HepG2 (cell line): ENCODE measurements around the gene RANBP3. TPM values are rescaled to one million over a fixed set of nuclear protein-coding genes. Genes with fewer than 3 reads are reported as not detected.

Experiments used
- ARID4A ChIP-seq: sonication (generic); formaldehyde crosslinking; IDR thresholded peaks from 2 replicates; pipeline ENCODE4 v1.5.0; 2020; ENCODE audit warnings: mild to moderate bottlenecking, missing genetic modification reagents, borderline replicate concordance
- ARNT ChIP-seq: fragments of 450-650 bp; IDR thresholded peaks from 2 replicates; pipeline ENCODE4 v1.6.1; 2017
- CSRNP2 ChIP-seq: sonication (generic); formaldehyde crosslinking; conservative IDR thresholded peaks from 2 replicates; pipeline ENCODE4 v1.8.0; 2022; ENCODE audit warnings: low read depth, missing genetic modification reagents
- HNRNPL ChIP-seq: fragments of 200-400 bp; formaldehyde crosslinking; IDR thresholded peaks from 2 replicates; pipeline ENCODE4 v1.6.1; 2017; ENCODE audit warnings: mild to moderate bottlenecking, low read depth, low read length
- NBN ChIP-seq: fragments of 450-650 bp; conservative IDR thresholded peaks from 2 replicates; pipeline ENCODE4 v1.6.1; 2017
- NFYC ChIP-seq: IDR thresholded peaks from 2 replicates; pipeline ENCODE4 v1.6.1; 2016; ENCODE audit warnings: missing genetic modification reagents, missing compliant biosample characterization
- PBX3 ChIP-seq: sonication (generic); formaldehyde crosslinking; IDR thresholded peaks from 2 replicates; pipeline ENCODE4 v1.8.1; 2023; ENCODE audit warnings: missing genetic modification reagents, inconsistent platforms, borderline replicate concordance
- POLR2G ChIP-seq: fragments of 200-400 bp; formaldehyde crosslinking; IDR thresholded peaks from 2 replicates; pipeline ENCODE4 v1.6.1; 2018; ENCODE audit warnings: mild to moderate bottlenecking, low read depth, low read length, moderate library complexity
- SMAD9 ChIP-seq: sonication (generic); formaldehyde crosslinking; IDR thresholded peaks from 2 replicates; pipeline ENCODE4 v1.5.1; 2020; ENCODE audit warnings: mild to moderate bottlenecking, missing genetic modification reagents
- SMARCE1 ChIP-seq: fragments of 450-650 bp; IDR thresholded peaks from 2 replicates; pipeline ENCODE4 v1.6.1; 2017; ENCODE audit warnings: borderline replicate concordance
- THRA ChIP-seq: sonication (generic); formaldehyde crosslinking; IDR thresholded peaks from 2 replicates; pipeline ENCODE4 v1.4.0; 2020; ENCODE audit warnings: missing genetic modification reagents, borderline replicate concordance
- ZFP36 ChIP-seq: fragments of 150-350 bp; IDR thresholded peaks from 2 replicates; pipeline ENCODE4 v1.6.1; 2018; ENCODE audit warnings: borderline replicate concordance, low read length, low read depth; ENCODE audit not compliant: partially characterized antibody
- ZNF317 ChIP-seq: sonication (generic); formaldehyde crosslinking; IDR thresholded peaks from 2 replicates; pipeline ENCODE4 v1.5.0; 2020; ENCODE audit warnings: mild to moderate bottlenecking, missing genetic modification reagents
- ZNF530 ChIP-seq: sonication (generic); formaldehyde crosslinking; IDR thresholded peaks from 2 replicates; pipeline ENCODE4 v1.5.0; 2020; ENCODE audit warnings: low read depth, mild to moderate bottlenecking, missing genetic modification reagents
- ZNF570 ChIP-seq: sonication (generic); formaldehyde crosslinking; IDR thresholded peaks from 2 replicates; pipeline ENCODE4 v1.4.0; 2020; ENCODE audit warnings: mild to moderate bottlenecking, missing genetic modification reagents, borderline replicate concordance
- ZNF710 ChIP-seq: sonication (generic); formaldehyde crosslinking; IDR thresholded peaks from 2 replicates; pipeline ENCODE4 v1.5.0; 2020; ENCODE audit warnings: mild to moderate bottlenecking, missing genetic modification reagents, borderline replicate concordance
- ZNF850 ChIP-seq: sonication (generic); formaldehyde crosslinking; conservative IDR thresholded peaks from 2 replicates; pipeline ENCODE4 v1.9.0; 2021; ENCODE audit warnings: mild to moderate bottlenecking, missing genetic modification reagents
- polyA plus RNA-seq, 8 experiments: library from polyadenylated mRNA; depleted of rRNA in 3 of 8; stranded (reverse) in 7 of 8; unstranded in 1 of 8; fragments of >200 nt; fragmentation: Illumina TruSeq in 4 of 8; extraction: Trizol in 4 of 8; gene quantifications; 2 replicates each; pipeline versions ENCODE4 v1.2.1 to v1.2.3, GENCODE V29; 2011 to 2016; ENCODE audit warnings: low read depth in 4 of 8, missing spikeins in 1 of 8, mixed read lengths in 1 of 8; ENCODE audit not compliant: insufficient read depth in 1 of 8
- total RNA-seq, 5 experiments: library from RNA; depleted of rRNA; stranded (reverse); fragments of >200 nt; fragmentation: Illumina TruSeq; extraction: Trizol; gene quantifications; 2 replicates each; pipeline ENCODE4 v1.2.3, GENCODE V29; 2016; ENCODE audit warnings: low read depth in 1 of 5

RANBP3 gene
- total and polyA plus RNA-seq, 2 of the 13 experiments (the other 11 are each of a cell fraction or from before 2014, with no cell fraction given): 39.5 to 149 TPM

GRCh38 chr19:5891938-5892771, 85.8 kb downstream of the RANBP3 start (continued):
- peak; percentile 37; the same call in 1 of the 2 replicates for TF ChIP-seq ARID4A (CRISPR knock-in tag)
- TF ChIP-seq ZNF710 (CRISPR knock-in tag): peak; percentile 46; the same call in 1 of the 2 replicates
- TF ChIP-seq POLR2G: peak; percentile 73; the same call in 1 of the 2 replicates
- TF ChIP-seq NFYC (CRISPR knock-in tag): no peak
- TF ChIP-seq ZNF530 (CRISPR knock-in tag): no peak
- TF ChIP-seq ZNF850 (CRISPR knock-in tag): no peak
- TF ChIP-seq CSRNP2 (CRISPR knock-in tag): no peak
- TF ChIP-seq PBX3 (CRISPR knock-in tag): no peak
- no peak for TF ChIP-seq ZNF317
- no peak for TF ChIP-seq ARNT
- TF ChIP-seq HNRNPL: 0 out of 2 replicates have a peak, but pooled peaks have one; percentile 65
- no peak for TF ChIP-seq SMAD9 (CRISPR knock-in tag)
- peak; percentile 73; the same call in 1 of the 2 replicates for TF ChIP-seq THRA
- no peak for TF ChIP-seq SMARCE1
- TF ChIP-seq ZNF570 (CRISPR knock-in tag): no peak
- no peak for TF ChIP-seq NBN
- TF ChIP-seq ZFP36: no peak
